T-helper 2 cell treated with Interferon-gamma antibody and Interleukin-4, amounts not matched to agents 5 μg/mL and 100 μg/mL, for 36 hours (primary cell): Measurements from ENCODE around the gene HAGH.

ENCODE experiments used
- DNase-seq: peaks from one replicate; pipeline ENCODE4 v3.0.0; 2021; ENCODE audit warnings: low spot score
- H3K27ac Mint-ChIP-seq: one replicate; pipeline ENCODE4 v1.8.0; 2021; ENCODE audit warnings: mild to moderate bottlenecking, mixed read lengths
- H3K27me3 Mint-ChIP-seq: one replicate; pipeline ENCODE4 v1.8.0; 2021; ENCODE audit warnings: low read depth, mixed read lengths
- H3K36me3 Mint-ChIP-seq: one replicate; pipeline ENCODE4 v1.8.0; 2021; ENCODE audit warnings: low read depth, mixed read lengths
- H3K4me1 Mint-ChIP-seq: one replicate; pipeline ENCODE4 v1.8.0; 2021; ENCODE audit warnings: low read depth, mixed read lengths
- H3K4me3 Mint-ChIP-seq: one replicate; pipeline ENCODE4 v1.8.0; 2022; ENCODE audit warnings: mild to moderate bottlenecking, moderate library complexity, mixed read lengths
- H3K9me3 Mint-ChIP-seq: one replicate; pipeline ENCODE4 v1.8.0; 2021; ENCODE audit warnings: mixed read lengths

The HAGH gene

DNA sequence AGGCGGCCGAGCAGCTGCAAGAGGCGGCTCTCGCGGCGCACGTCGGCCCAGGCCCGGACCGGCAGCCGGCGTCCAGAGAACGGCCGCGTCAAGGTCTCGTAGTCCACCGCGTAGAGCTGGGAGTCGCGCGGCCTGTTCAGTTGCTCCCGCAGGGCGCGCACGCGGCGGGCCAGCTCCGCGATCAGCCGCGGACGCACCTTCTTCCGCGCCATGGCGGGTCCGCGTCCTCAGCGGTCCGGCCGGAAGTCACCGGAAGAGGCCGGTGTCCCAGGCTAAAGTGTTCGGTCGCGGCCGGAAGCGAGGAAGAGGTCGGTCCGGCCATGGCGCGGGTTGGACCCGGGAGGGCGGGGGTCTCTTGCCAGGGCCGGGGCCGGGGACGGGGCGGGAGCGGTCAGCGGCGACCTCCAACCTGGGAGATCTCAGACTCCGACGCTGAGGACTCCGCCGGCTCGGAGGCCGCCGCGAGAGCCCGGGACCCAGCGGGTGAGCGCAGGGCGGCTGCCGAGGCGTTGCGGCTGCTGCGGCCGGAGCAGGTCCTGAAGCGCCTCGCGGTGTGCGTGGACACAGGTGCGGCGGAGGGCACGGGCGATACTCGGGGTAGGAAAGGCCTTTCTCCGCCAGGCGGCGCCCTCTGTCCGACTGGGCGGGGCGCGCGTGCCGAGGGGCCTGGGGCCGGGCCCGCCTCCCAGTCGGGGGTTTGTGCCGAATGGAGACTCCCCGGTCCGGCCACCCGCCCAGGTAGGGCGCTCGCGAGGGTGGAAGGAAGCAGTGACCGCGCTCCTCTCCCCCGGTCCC lies 53.5 kb downstream of the HAGH start, which contains the start of gene MRPS34:
Gene MRPS34, minus strand, starts transcription at position 227 of the 795 bp plus-strand sequence. Its CDS starts 15 bp downstream, at position 212.
- peak within 1 kb of the TSS; percentile 97 for H3K27ac Mint-ChIP-seq
- H3K4me1 Mint-ChIP-seq = peaks cover 2% of the 10 kb centered on the region
- no peaks in the 10 kb centered on the region for H3K9me3 Mint-ChIP-seq
- peak within 1 kb of the TSS; percentile 98 for H3K4me3 Mint-ChIP-seq
- H3K27me3 Mint-ChIP-seq = no peaks in the 10 kb centered on the region
- H3K36me3 Mint-ChIP-seq = peaks cover 15% of the 10 kb centered on the region
- DNase-seq = peak; percentile 82

GRCh38 chr16:1772362-1772907 lies 54.2 kb downstream of the HAGH start, which contains the start of gene EME2:
Gene EME2 (plus strand): TSS chr16:1772810. CDS start chr16:1773228, 418 bp downstream.
- Mint-ChIP-seq H3K36me3 (peaks cover 18% of the 10 kb centered on the region), H3K4me3 (peak within 1 kb of the TSS; percentile 98), H3K27ac (peak within 1 kb of the TSS; percentile 97), H3K9me3 (no peaks in the 10 kb centered on the region), H3K27me3 (no peaks in the 10 kb centered on the region), H3K4me1 (peaks cover 2% of the 10 kb centered on the region)
- DNase-seq = peak; percentile 45

DNA sequence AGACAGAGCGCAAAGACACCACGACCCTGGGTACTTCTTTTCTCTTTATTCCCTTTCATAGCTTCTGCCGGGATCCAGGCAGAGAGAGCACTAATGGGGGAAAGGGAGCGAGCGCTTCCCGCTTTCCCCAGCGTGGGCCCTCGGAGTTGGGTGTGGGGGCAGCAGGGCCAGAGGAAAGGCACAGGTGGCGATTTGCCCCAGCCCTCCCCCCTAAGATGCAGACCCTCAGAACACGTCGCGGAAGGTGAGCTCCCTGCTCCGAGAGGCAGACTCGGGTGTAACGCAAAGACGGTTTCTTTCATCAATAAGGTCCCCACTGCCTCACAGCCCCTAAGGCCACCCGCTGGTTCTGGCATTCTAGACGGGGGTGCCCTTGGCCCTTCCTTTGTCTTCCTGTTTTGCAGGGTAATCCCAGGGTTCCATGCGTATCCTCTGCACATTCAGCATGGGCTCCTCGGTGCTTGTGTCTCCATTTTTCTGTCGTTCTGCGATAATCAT lies 54.7 kb downstream of the HAGH start:
- Mint-ChIP-seq H3K27ac (peak overlapping the region; percentile 97), H3K4me3 (peak overlapping the region; percentile 98), H3K9me3 (no peaks in the 10 kb centered on the region), H3K36me3 (peaks cover 20% of the 10 kb centered on the region), H3K4me1 (peaks cover 2% of the 10 kb centered on the region), H3K27me3 (no peaks in the 10 kb centered on the region)
- no peak for DNase-seq

DNA sequence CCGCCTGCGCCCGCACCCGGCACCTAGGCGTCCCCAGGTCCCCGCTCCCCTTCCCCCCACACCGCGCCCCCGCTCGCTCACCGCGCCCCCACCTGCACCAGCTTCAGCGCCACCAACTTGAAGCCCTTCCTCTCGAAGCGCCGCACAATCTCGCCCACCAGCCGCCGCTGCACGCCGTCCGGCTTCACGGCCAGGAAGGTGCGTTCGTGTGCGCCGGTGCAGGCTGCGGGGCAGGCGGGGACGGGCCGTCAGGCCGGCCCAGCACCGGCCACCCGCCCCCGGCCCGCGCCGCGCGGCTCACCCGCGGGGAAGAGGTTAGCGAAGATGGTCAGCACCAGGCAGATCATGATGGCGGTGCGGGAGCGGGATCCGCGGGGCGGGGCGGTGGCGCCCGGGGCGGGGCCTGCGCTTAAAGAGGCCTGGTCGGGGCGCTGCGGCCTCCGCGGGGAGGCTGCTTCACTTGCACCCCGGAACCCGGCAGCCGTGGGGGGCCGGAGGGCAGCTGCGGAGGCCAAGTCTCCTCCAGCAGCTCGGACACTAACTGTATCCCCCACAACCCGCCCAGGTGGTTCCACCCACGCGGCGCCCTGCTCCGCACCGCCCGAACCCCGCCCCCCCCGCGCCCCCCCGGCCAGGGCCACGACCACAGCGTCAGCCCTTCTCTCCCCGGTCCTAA lies 55.3 kb downstream of the HAGH start, which contains the start of gene NME3:
Gene NME3, minus strand, starts transcription at position 356 of the 676 bp plus-strand sequence. Its CDS starts 9 bp downstream, at position 347.
- peak; percentile 83 for DNase-seq
- no peaks in the 10 kb centered on the region for H3K27me3 Mint-ChIP-seq
- H3K27ac Mint-ChIP-seq = peak within 1 kb of the TSS; percentile 97
- H3K36me3 Mint-ChIP-seq = peaks cover 20% of the 10 kb centered on the region
- no peaks in the 10 kb centered on the region for H3K9me3 Mint-ChIP-seq
- H3K4me3 Mint-ChIP-seq = peak within 1 kb of the TSS; percentile 98
- peaks cover 2% of the 10 kb centered on the region for H3K4me1 Mint-ChIP-seq

GRCh38 chr16:1770328-1771187 lies 56.1 kb downstream of the HAGH start:
- H3K4me1 Mint-ChIP-seq = peaks cover 2% of the 10 kb centered on the region
- peak; percentile 39 for DNase-seq
- H3K27me3 Mint-ChIP-seq = no peaks in the 10 kb centered on the region

GRCh38 chr16:1769402-1770300 lies 57.0 kb downstream of the HAGH start:
- peak overlapping the region; percentile 55 for H3K27ac Mint-ChIP-seq
- no peak for DNase-seq
- peaks cover 2% of the 10 kb centered on the region for H3K4me1 Mint-ChIP-seq
- no peaks in the 10 kb centered on the region for H3K9me3 Mint-ChIP-seq
- H3K27me3 Mint-ChIP-seq = no peaks in the 10 kb centered on the region
- H3K36me3 Mint-ChIP-seq = peaks cover 22% of the 10 kb centered on the region
- H3K4me3 Mint-ChIP-seq = peak overlapping the region; percentile 74

More at GRCh38 chr16:1770328-1771187, 56.1 kb downstream of the HAGH start:
- Mint-ChIP-seq H3K9me3 (no peaks in the 10 kb centered on the region), H3K27ac (peak overlapping the region; percentile 65), H3K4me3 (peak overlapping the region; percentile 74), H3K36me3 (peaks cover 22% of the 10 kb centered on the region)

DNA sequence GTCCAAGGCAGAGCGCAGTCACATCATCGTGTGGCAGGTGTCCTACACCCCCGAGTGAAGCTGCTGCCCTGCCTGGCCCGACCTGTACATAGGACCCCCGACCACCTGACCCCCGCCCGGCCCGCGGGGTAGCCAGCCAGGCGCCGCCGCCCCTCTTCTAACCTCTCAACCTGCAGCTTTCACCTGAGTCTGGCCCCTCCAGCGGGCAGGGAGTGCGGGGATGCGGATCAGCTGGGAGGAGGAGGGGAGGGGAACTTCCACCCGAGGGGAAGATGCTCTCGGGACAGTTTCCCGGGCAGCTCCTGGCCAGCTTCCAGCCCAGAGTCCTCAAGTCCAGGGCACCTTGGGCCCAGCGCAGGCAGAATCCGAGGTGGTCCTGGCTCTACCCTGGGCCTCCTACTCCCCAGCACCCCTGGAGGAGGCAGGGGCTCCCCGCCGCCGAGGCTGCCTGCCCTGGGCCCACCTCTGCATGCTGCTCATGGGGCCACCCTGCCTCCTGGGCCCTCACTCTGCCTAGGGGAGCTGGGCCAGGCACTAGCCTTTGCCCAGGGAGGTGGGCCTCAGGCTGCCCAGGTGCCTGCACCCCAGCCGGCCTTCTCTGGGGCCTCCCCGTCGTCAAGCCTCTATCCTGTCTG lies 57.7 kb downstream of the HAGH start:
- DNase-seq = no peak
- peaks cover 2% of the 10 kb centered on the region for H3K4me1 Mint-ChIP-seq
- no peak overlapping the region for H3K27ac Mint-ChIP-seq
- H3K9me3 Mint-ChIP-seq = no peaks in the 10 kb centered on the region
- peaks cover 22% of the 10 kb centered on the region for H3K36me3 Mint-ChIP-seq
- H3K27me3 Mint-ChIP-seq = no peaks in the 10 kb centered on the region
- H3K4me3 Mint-ChIP-seq = no peak overlapping the region

DNA sequence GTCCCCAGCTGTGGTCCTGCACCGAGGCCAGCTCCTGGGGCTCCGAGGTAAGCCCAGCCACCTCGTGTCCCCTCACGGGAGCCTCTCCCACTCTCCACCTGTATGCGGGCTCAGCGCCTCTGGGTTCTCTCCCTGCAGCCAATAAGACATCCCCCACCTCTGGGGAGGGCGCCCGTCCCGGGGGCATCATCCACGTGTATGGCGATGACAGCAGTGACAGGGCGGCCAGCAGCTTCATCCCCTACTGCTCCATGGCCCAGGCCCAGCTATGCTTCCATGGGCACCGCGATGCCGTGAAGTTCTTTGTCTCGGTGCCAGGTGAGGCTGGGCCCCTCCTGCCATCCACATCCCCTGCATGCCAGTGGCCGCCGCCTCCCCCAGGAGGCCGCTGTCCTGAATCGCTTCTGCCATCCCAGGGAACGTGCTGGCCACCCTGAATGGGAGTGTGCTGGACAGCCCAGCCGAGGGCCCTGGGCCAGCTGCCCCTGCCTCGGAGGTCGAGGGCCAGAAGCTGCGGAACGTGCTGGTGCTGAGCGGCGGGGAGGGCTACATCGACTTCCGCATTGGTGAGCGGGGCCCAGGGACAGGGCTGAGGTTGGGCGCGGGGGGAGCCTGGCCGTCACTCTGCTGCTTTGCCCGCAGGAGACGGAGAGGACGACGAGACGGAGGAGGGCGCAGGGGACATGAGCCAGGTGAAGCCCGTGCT lies 58.4 kb downstream of the HAGH start:
- DNase-seq = no peak
- no peak overlapping the region for H3K27ac Mint-ChIP-seq
- no peaks in the 10 kb centered on the region for H3K9me3 Mint-ChIP-seq
- no peaks in the 10 kb centered on the region for H3K27me3 Mint-ChIP-seq
- peaks cover 22% of the 10 kb centered on the region for H3K36me3 Mint-ChIP-seq
- H3K4me1 Mint-ChIP-seq = peaks cover 2% of the 10 kb centered on the region
- H3K4me3 Mint-ChIP-seq = no peak overlapping the region

- Mint-ChIP-seq H3K4me1 (peaks cover 2% of the 10 kb centered on the region), H3K27me3 (no peaks in the 10 kb centered on the region)
Measured at GRCh38 chr16:1767116-1767994, 59.3 kb downstream of the HAGH start.

GRCh38 chr16:1766701-1767100 lies 59.9 kb downstream of the HAGH start:
- no peaks in the 10 kb centered on the region for H3K9me3 Mint-ChIP-seq
- H3K27me3 Mint-ChIP-seq = no peaks in the 10 kb centered on the region
- no peak overlapping the region for H3K27ac Mint-ChIP-seq
- H3K4me1 Mint-ChIP-seq = no peaks in the 10 kb centered on the region
- no peak for DNase-seq
- H3K36me3 Mint-ChIP-seq = peaks cover 14% of the 10 kb centered on the region
- no peak overlapping the region for H3K4me3 Mint-ChIP-seq

More at GRCh38 chr16:1767116-1767994, 59.3 kb downstream of the HAGH start:
- Mint-ChIP-seq H3K4me3 (no peak overlapping the region), H3K36me3 (peaks cover 20% of the 10 kb centered on the region), H3K27ac (no peak overlapping the region), H3K9me3 (no peaks in the 10 kb centered on the region)
- DNase-seq = no peak

GRCh38 chr16:1766231-1766630 lies 60.4 kb downstream of the HAGH start:
- Mint-ChIP-seq H3K27me3 (no peaks in the 10 kb centered on the region), H3K36me3 (peaks cover 17% of the 10 kb centered on the region), H3K4me3 (no peak overlapping the region), H3K4me1 (no peaks in the 10 kb centered on the region), H3K27ac (no peak overlapping the region), H3K9me3 (no peaks in the 10 kb centered on the region)
- no peak for DNase-seq
